Activated CD8-positive, alpha-beta memory T cell treated with anti-CD3 and anti-CD28 coated beads, Interleukin-2, amount 50 U/mL, for 1 hour (primary cell): ENCODE results near the gene GRM4.
"Not testable (repeated sequence)": the region's sequence is repeated elsewhere in the genome, so short reads cannot be mapped to it uniquely, and the experiment has no call there.

Experiments used
- DNase-seq: peaks from one replicate; pipeline ENCODE4 v3.0.0-alpha.2; 2020; ENCODE audit errors: extremely low read depth

GRM4 gene

GRCh38 chr6:34022873-34023255 is 123.0 kb downstream of the GRM4 start:
- no peak for DNase-seq

- DNase-seq, result no peak
Observed at GRCh38 chr6:34022250-34022872, 123.5 kb downstream of the GRM4 start.

- no peak for DNase-seq
Observed at GRCh38 chr6:34021554-34022190, 124.2 kb downstream of the GRM4 start.

- DNase-seq, result no peak
Observed at GRCh38 chr6:34020807-34021553, 124.9 kb downstream of the GRM4 start.

GRCh38 chr6:34020278-34020677 is 125.6 kb downstream of the GRM4 start:
- DNase-seq, result no peak

- DNase-seq, result no peak
Observed at GRCh38 chr6:34018961-34019606, 126.8 kb downstream of the GRM4 start.

- DNase-seq, result no peak
Observed at GRCh38 chr6:34018026-34018425, 127.9 kb downstream of the GRM4 start.

- DNase-seq, result no peak
Observed at GRCh38 chr6:34017106-34017805, 128.6 kb downstream of the GRM4 start.

- DNase-seq, result not testable (repeated sequence)
Observed at GRCh38 chr6:34016573-34016972, 129.3 kb downstream of the GRM4 start.

- no peak for DNase-seq
Observed at GRCh38 chr6:34015586-34015985, 130.3 kb downstream of the GRM4 start.

GRCh38 chr6:34011264-34011663 is 134.6 kb downstream of the GRM4 start:
- no peak for DNase-seq

- DNase-seq, result no peak
Observed at GRCh38 chr6:34005901-34006531, 139.9 kb downstream of the GRM4 start.

- no peak for DNase-seq
Observed at GRCh38 chr6:34004706-34005105, 141.2 kb downstream of the GRM4 start.

GRCh38 chr6:34003962-34004361 is 141.9 kb downstream of the GRM4 start:
- DNase-seq, result no peak

GRCh38 chr6:34001706-34002621 is 143.9 kb downstream of the GRM4 start:
- DNase-seq, result no peak

GRCh38 chr6:34000281-34000680 is 145.6 kb downstream of the GRM4 start:
- DNase-seq, result no peak

- no peak for DNase-seq
Observed at GRCh38 chr6:33999567-33999966, 146.3 kb downstream of the GRM4 start.

- no peak for DNase-seq
Observed at GRCh38 chr6:33998660-33999059, 147.2 kb downstream of the GRM4 start.

GRCh38 chr6:33997265-33997664 is 148.6 kb downstream of the GRM4 start:
- no peak for DNase-seq

GRCh38 chr6:33996120-33996475 is 149.8 kb downstream of the GRM4 start:
- no peak for DNase-seq
